ENCODE measurements around the gene KRT81. TPM values are rescaled to one million over a fixed set of nuclear protein-coding genes. Genes with fewer than 3 reads are reported as not detected.
"Not testable (repeated sequence)": the region's sequence is repeated elsewhere in the genome, so short reads cannot be mapped to it uniquely, and the experiment has no call there.

Gene KRT81
- total RNA-seq, 1 donor from 2014 or later, result not detected

GRCh38 chr12:52296572-52297215, 5.4 kb upstream of the KRT81 start:
- no peaks in the 10 kb centered on the region for H3K36me3 Mint-ChIP-seq (ENCODE audit: low read depth, unreplicated experiment)
- H3K27ac Mint-ChIP-seq (ENCODE audit: unreplicated experiment), result no peak overlapping the region
- H3K9me3 Mint-ChIP-seq (ENCODE audit: unreplicated experiment), result no peaks in the 10 kb centered on the region
- no peak for TF ChIP-seq CTCF (IDR thresholded peaks at IDR 0.05; ENCODE audit: unreplicated experiment)
- H3K4me3 Mint-ChIP-seq (ENCODE audit: unreplicated experiment), result no peak overlapping the region
- H3K27me3 Mint-ChIP-seq (ENCODE audit: unreplicated experiment), result peaks cover 5% of the 10 kb centered on the region
- DNase-seq (ENCODE audit: low spot score), result no peak
- H3K4me1 Mint-ChIP-seq (ENCODE audit: unreplicated experiment), result no peaks in the 10 kb centered on the region

- Mint-ChIP-seq H3K36me3 (ENCODE audit: low read depth, unreplicated experiment) (no peaks in the 10 kb centered on the region), H3K27ac (ENCODE audit: unreplicated experiment) (no peak overlapping the region), H3K27me3 (ENCODE audit: unreplicated experiment) (peaks cover 3% of the 10 kb centered on the region), H3K4me1 (ENCODE audit: unreplicated experiment) (no peaks in the 10 kb centered on the region), H3K4me3 (ENCODE audit: unreplicated experiment) (no peak overlapping the region), H3K9me3 (ENCODE audit: unreplicated experiment) (no peaks in the 10 kb centered on the region)
- no peak for DNase-seq (ENCODE audit: low spot score)
- no peak for TF ChIP-seq CTCF (IDR thresholded peaks at IDR 0.05; ENCODE audit: unreplicated experiment)
Observed at GRCh38 chr12:52295663-52296062, 4.3 kb upstream of the KRT81 start.

GRCh38 chr12:52294803-52295202, 3.5 kb upstream of the KRT81 start:
- H3K27me3 Mint-ChIP-seq (ENCODE audit: unreplicated experiment), result peaks cover 3% of the 10 kb centered on the region
- H3K9me3 Mint-ChIP-seq (ENCODE audit: unreplicated experiment), result no peaks in the 10 kb centered on the region
- H3K27ac Mint-ChIP-seq (ENCODE audit: unreplicated experiment), result no peak overlapping the region
- TF ChIP-seq CTCF (IDR thresholded peaks at IDR 0.05; ENCODE audit: unreplicated experiment), result no peak
- no peak for DNase-seq (ENCODE audit: low spot score)
- H3K36me3 Mint-ChIP-seq (ENCODE audit: low read depth, unreplicated experiment), result no peaks in the 10 kb centered on the region
- no peak overlapping the region for H3K4me3 Mint-ChIP-seq (ENCODE audit: unreplicated experiment)
- no peaks in the 10 kb centered on the region for H3K4me1 Mint-ChIP-seq (ENCODE audit: unreplicated experiment)

- DNase-seq (ENCODE audit: low spot score), result no peak
- Mint-ChIP-seq H3K9me3 (ENCODE audit: unreplicated experiment) (no peaks in the 10 kb centered on the region), H3K27ac (ENCODE audit: unreplicated experiment) (no peak overlapping the region), H3K27me3 (ENCODE audit: unreplicated experiment) (peaks cover 3% of the 10 kb centered on the region), H3K36me3 (ENCODE audit: low read depth, unreplicated experiment) (no peaks in the 10 kb centered on the region), H3K4me3 (ENCODE audit: unreplicated experiment) (no peak overlapping the region), H3K4me1 (ENCODE audit: unreplicated experiment) (no peaks in the 10 kb centered on the region)
- TF ChIP-seq CTCF (IDR thresholded peaks at IDR 0.05; ENCODE audit: unreplicated experiment), result no peak
Observed at GRCh38 chr12:52293926-52294325, 2.6 kb upstream of the KRT81 start.

GRCh38 chr12:52290483-52291134, 725 bp downstream of the KRT81 start:
- not testable (repeated sequence) for H3K36me3 Mint-ChIP-seq (ENCODE audit: low read depth, unreplicated experiment); H3K4me1 Mint-ChIP-seq (ENCODE audit: unreplicated experiment); H3K9me3 Mint-ChIP-seq (ENCODE audit: unreplicated experiment); H3K27ac Mint-ChIP-seq (ENCODE audit: unreplicated experiment); H3K4me3 Mint-ChIP-seq (ENCODE audit: unreplicated experiment); H3K27me3 Mint-ChIP-seq (ENCODE audit: unreplicated experiment); DNase-seq (ENCODE audit: low spot score)

GRCh38 chr12:52287816-52288805, 3.2 kb downstream of the KRT81 start:
- H3K36me3 Mint-ChIP-seq (ENCODE audit: low read depth, unreplicated experiment); DNase-seq (ENCODE audit: low spot score); H3K27ac Mint-ChIP-seq (ENCODE audit: unreplicated experiment); H3K9me3 Mint-ChIP-seq (ENCODE audit: unreplicated experiment); H3K4me1 Mint-ChIP-seq (ENCODE audit: unreplicated experiment); H3K27me3 Mint-ChIP-seq (ENCODE audit: unreplicated experiment): not testable (repeated sequence)
- peak overlapping the region; percentile 31 for H3K4me3 Mint-ChIP-seq (ENCODE audit: unreplicated experiment)

GRCh38 chr12:52286857-52287785, 4.2 kb downstream of the KRT81 start:
- H3K4me3 Mint-ChIP-seq (ENCODE audit: unreplicated experiment); H3K9me3 Mint-ChIP-seq (ENCODE audit: unreplicated experiment); H3K27me3 Mint-ChIP-seq (ENCODE audit: unreplicated experiment); H3K36me3 Mint-ChIP-seq (ENCODE audit: low read depth, unreplicated experiment); DNase-seq (ENCODE audit: low spot score); H3K4me1 Mint-ChIP-seq (ENCODE audit: unreplicated experiment); H3K27ac Mint-ChIP-seq (ENCODE audit: unreplicated experiment): not testable (repeated sequence)
